ENCODE results near the gene GLS.

The GLS gene

DNA sequence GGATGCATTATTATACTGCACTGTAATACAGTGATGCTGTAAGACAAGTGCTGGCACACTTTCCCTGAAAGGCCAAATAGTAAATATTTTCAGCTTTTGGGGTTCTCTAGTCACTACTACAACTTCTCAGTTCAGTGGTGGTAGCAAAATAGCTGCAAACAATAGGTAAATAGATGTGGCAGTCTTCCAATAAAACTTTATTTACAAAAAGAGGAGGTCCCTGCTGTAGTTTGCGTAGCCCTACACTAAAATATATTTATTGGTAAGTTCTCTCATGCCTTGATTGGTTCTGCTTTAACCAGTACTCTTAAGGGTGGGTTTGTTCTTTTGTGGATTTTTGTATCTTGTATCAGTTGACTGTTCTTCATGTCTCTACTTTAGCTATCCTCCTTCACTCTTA lies 7.8 kb downstream of the GLS start:
- no peak overlapping the region for H3K4me3 ChIP-seq (ENCODE audit: low read depth, low read length)
- TF ChIP-seq, protein P1, sequence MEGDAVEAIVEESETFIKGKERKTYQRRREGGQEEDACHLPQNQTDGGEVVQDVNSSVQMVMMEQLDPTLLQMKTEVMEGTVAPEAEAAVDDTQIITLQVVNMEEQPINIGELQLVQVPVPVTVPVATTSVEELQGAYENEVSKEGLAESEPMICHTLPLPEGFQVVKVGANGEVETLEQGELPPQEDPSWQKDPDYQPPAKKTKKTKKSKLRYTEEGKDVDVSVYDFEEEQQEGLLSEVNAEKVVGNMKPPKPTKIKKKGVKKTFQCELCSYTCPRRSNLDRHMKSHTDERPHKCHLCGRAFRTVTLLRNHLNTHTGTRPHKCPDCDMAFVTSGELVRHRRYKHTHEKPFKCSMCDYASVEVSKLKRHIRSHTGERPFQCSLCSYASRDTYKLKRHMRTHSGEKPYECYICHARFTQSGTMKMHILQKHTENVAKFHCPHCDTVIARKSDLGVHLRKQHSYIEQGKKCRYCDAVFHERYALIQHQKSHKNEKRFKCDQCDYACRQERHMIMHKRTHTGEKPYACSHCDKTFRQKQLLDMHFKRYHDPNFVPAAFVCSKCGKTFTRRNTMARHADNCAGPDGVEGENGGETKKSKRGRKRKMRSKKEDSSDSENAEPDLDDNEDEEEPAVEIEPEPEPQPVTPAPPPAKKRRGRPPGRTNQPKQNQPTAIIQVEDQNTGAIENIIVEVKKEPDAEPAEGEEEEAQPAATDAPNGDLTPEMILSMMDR (IDR thresholded peaks at IDR 0.05; ENCODE audit: borderline replicate concordance, insufficient read depth, low read depth, low read length), result no peak

DNA sequence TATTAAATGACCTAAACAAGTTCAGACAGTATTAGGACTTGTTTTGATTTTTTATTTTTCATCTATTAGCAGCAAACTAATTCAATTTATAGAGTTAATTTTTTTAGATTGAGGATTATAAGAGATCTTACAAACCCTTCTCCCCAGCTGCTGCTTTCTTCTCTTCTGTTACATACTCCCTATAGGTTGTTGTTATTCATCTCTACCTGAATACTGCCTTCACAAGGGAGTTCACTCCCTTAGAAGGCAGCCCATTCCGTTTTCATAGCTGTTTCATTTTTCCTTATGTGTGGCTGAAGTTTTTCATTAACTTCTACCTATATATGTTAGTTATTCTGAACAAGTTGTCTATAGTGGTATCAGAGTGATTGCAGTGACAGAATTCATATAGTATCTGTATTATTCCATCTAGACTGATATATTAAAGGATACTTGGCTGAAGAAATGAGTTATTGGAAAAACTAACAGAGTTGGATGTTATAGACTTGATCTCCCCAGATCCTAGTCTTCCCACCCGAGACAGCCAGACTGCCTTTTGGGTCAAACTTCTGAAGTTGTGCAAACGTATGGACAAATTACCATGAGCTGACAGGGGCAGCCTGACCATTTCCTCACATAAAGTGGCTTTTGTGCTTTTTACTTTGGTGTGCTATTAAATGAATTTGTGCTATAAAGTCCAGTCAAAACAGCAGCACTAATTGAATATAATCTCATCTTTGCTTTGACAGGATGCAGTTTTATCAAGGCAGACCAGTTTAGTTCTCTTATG lies 8.7 kb downstream of the GLS start:
- TF ChIP-seq, protein P1 (IDR thresholded peaks at IDR 0.05; ENCODE audit: borderline replicate concordance, insufficient read depth, low read depth, low read length), result no peak
- H3K4me3 ChIP-seq (ENCODE audit: low read depth, low read length), result no peak overlapping the region

DNA sequence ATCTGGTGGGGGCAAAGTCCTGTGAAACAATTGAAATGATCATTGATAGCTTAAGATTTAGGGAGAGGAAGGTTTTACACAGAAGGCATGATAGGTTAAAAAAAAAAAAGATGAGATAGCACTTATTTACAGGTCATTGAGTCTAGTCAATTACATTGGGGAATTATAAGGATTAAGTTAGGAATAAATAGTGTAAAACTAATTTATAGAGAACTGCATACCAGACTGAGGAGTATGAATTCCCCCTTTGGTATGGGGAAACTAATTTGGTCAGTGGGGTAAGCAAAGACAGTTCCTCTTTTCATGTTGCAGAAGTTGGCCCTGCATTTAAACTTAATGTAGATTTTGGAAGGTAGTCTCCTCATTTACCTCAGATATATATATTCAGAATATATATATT lies 10.8 kb downstream of the GLS start:
- TF ChIP-seq, protein P1 (IDR thresholded peaks at IDR 0.05; ENCODE audit: borderline replicate concordance, insufficient read depth, low read depth, low read length), result no peak

GRCh38 chr2:190891889-190892288 lies 11.3 kb downstream of the GLS start:
- H3K4me3 ChIP-seq (ENCODE audit: low read depth, low read length), result no peak overlapping the region
- TF ChIP-seq, protein P1 (IDR thresholded peaks at IDR 0.05; ENCODE audit: borderline replicate concordance, insufficient read depth, low read depth, low read length), result no peak

More for the DNA sequence above, 10.8 kb downstream of the GLS start:
- H3K4me3 ChIP-seq (ENCODE audit: low read depth, low read length), result no peak overlapping the region

DNA sequence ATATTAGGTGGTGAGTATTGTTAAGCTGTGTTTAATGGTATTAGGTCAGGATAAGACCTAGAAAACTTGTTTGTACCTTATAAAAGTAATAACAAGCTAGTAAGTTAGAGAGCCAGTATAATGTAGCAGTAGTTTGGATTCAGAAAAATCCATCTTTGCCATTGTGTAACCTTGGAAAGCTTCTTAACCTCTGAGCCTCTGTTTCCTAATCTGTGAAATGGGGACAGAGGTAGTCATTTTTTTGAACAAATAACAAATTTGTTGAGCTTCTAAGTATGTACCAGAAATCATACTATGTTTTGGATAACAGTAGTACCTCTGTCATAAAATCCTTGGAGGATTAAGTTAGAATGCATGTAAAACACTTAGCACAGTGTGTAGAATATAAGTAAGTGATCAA lies 12.5 kb downstream of the GLS start:
- TF ChIP-seq, protein P1 (IDR thresholded peaks at IDR 0.05; ENCODE audit: borderline replicate concordance, insufficient read depth, low read depth, low read length), result no peak
- no peak overlapping the region for H3K4me3 ChIP-seq (ENCODE audit: low read depth, low read length)

GRCh38 chr2:190896477-190896876 lies 15.9 kb downstream of the GLS start:
- H3K4me3 ChIP-seq (ENCODE audit: low read depth, low read length), result no peak overlapping the region
- TF ChIP-seq, protein P1 (IDR thresholded peaks at IDR 0.05; ENCODE audit: borderline replicate concordance, insufficient read depth, low read depth, low read length), result no peak
